K562 (cell line): ENCODE data around the gene NME7. TPM values are rescaled to one million over a fixed set of nuclear protein-coding genes. Genes with fewer than 3 reads are reported as not detected.

Source experiments
- ATAC-seq: fragments of 200-7000 bp; cut with Tn5 transposase; 3 replicates; pipeline ENCODE4 v1.9.1; 2020; ENCODE audit warnings: moderate library complexity
- BruUV-seq: library from RNA; stranded (reverse); fragments of 400-500 nt; replicated peaks from 2 replicates; lab custom pipeline; 2021; lab: Mats Ljungman, UMichigan
- CTCF ChIA-PET: fragments of 300-600 bp; formaldehyde crosslinking; extraction: SDS; loops from one replicate; lab custom pipeline; 2021; ENCODE audit warnings: low intra/inter-chr PET ratio; lab: Yijun Ruan, JAX
- POLR2A ChIA-PET: fragments of 300-600, 350-650 bp; sonication (Branson Sonifier 250); formaldehyde crosslinking; extraction: SDS; loops from one replicate; lab custom pipeline; 2021; ENCODE audit warnings: antibody characterized with exemption, inconsistent platforms; lab: Yijun Ruan, JAX
- DNase-seq, 4 experiments: peaks; one replicate each; pipeline versions ENCODE4 v3.0.0 to v3.0.0-alpha.2; 2011 to 2018; ENCODE audit warnings: low spot score in 3 of 4, mixed read lengths in 3 of 4; ENCODE audit errors: extremely low read depth in 1 of 4
- FAIRE-seq: peaks from 2 replicates; lab custom pipeline; 2011; peaks lifted over from hg19 to GRCh38; lab: Jason Lieb, UNC
- H2AFZ ChIP-seq: 2 replicates; pipeline ENCODE4 v1.6.0; 2011; ENCODE audit warnings: low read depth, low read length, control low read depth, inconsistent platforms
- H3K27ac ChIP-seq: fragments of 200-600 bp; 3 replicates; pipeline ENCODE4 v1.8.0; 2011; ENCODE audit warnings: low read depth, mild to moderate bottlenecking, control low read depth, inconsistent platforms, low read length, moderate library complexity, mixed read lengths; ENCODE audit errors: extremely low read depth
- H3K27me3 ChIP-seq, 2 experiments: fragments of 300-600 bp in 1 of 2; 2 replicates in 1 of 2; 3 replicates in 1 of 2; pipeline versions ENCODE4 v1.6.0 to v1.8.0; 2011; ENCODE audit warnings: inconsistent platforms in 2 of 2, low read length in 2 of 2, mild to moderate bottlenecking in 1 of 2, mixed read lengths in 1 of 2, moderate library complexity in 1 of 2; ENCODE audit not compliant: control insufficient read depth in 2 of 2, insufficient read depth in 2 of 2
- H3K36me3 ChIP-seq: fragments of 300-600 bp; 3 replicates; pipeline ENCODE4 v1.8.0; 2011; ENCODE audit warnings: mild to moderate bottlenecking, low read length, inconsistent platforms; ENCODE audit not compliant: control insufficient read depth, insufficient read depth
- H3K4me1 ChIP-seq, 2 experiments: fragments of 200-600 bp in 1 of 2; replicated peaks in 1 of 2; 2 replicates in 1 of 2; 3 replicates in 1 of 2; pipeline versions ENCODE4 v1.5.1 to v1.8.0; 2011; ENCODE audit warnings: inconsistent platforms in 2 of 2, low read length in 2 of 2, mild to moderate bottlenecking in 1 of 2, mixed read lengths in 1 of 2, moderate library complexity in 1 of 2; ENCODE audit not compliant: control insufficient read depth in 2 of 2, insufficient read depth in 2 of 2
- H3K4me2 ChIP-seq: 2 replicates; pipeline ENCODE4 v1.6.1; 2011; ENCODE audit warnings: low read length, control low read depth, inconsistent platforms, mixed read lengths; ENCODE audit not compliant: insufficient read depth
- H3K4me3 ChIP-seq: fragments of 200-600 bp; sonication (generic), shearing (Covaris generic); 2 replicates; pipeline ENCODE4 v1.5.1; 2016; ENCODE audit warnings: control low read depth, inconsistent platforms
- H3K79me2 ChIP-seq: fragments of 200-600 bp; 3 replicates; pipeline ENCODE4 v1.8.0; 2011; ENCODE audit warnings: low read length, inconsistent platforms; ENCODE audit not compliant: control insufficient read depth, insufficient read depth
- H3K9ac ChIP-seq, 2 experiments: 2 replicates each; pipeline versions ENCODE4 v1.6.0 to v1.6.1; 2011; ENCODE audit warnings: low read depth in 2 of 2, low read length in 2 of 2, control low read depth in 1 of 2, inconsistent platforms in 1 of 2, mild to moderate bottlenecking in 1 of 2, mixed read lengths in 1 of 2; ENCODE audit not compliant: insufficient read depth in 1 of 2
- H3K9me1 ChIP-seq: one replicate; pipeline ENCODE4 v1.6.0; 2011; ENCODE audit warnings: inconsistent platforms, mild to moderate bottlenecking, low read length, moderate library complexity; ENCODE audit not compliant: control insufficient read depth, insufficient read depth
- H3K9me3 ChIP-seq: replicated peaks from 2 replicates; pipeline ENCODE4 v1.5.1; 2011; ENCODE audit warnings: low read depth, low read length, inconsistent platforms; ENCODE audit not compliant: control insufficient read depth, insufficient read depth
- H4K20me1 ChIP-seq: replicated peaks from 2 replicates; pipeline ENCODE4 v1.6.1; 2011; ENCODE audit warnings: low read length, inconsistent platforms, mixed read lengths; ENCODE audit not compliant: control insufficient read depth, insufficient read depth
- ARID3A ChIP-seq: IDR thresholded peaks from 2 replicates; pipeline ENCODE4 v1.6.1; 2012; ENCODE audit warnings: low read depth, low read length, improper control_type of control experiment, borderline replicate concordance
- ATF2 ChIP-seq: sonication (generic); formaldehyde crosslinking; IDR thresholded peaks from 2 replicates; pipeline ENCODE4 v1.8.1; 2022; ENCODE audit warnings: missing genetic modification reagents
- E2F5 ChIP-seq: sonication (generic); formaldehyde crosslinking; IDR thresholded peaks from 2 replicates; pipeline ENCODE4 v1.8.0; 2022; ENCODE audit warnings: mild to moderate bottlenecking, missing genetic modification reagents
- KLF6 ChIP-seq: fragments of 250-450 bp; sonication (Bioruptor Pico); IDR thresholded peaks from 2 replicates; pipeline ENCODE4 v1.4.0; 2020; ENCODE audit warnings: mild to moderate bottlenecking, moderate library complexity, borderline replicate concordance
- MAFG ChIP-seq: fragments of 450-650 bp; conservative IDR thresholded peaks from 2 replicates; pipeline ENCODE4 v1.6.1; 2016; ENCODE audit warnings: missing genetic modification characterization, missing compliant biosample characterization
- PHF8 ChIP-seq: fragments of 200-600 bp; sonication (generic); IDR thresholded peaks from 2 replicates; pipeline ENCODE4 v1.6.1; 2012; ENCODE audit warnings: mixed run types, mild to moderate bottlenecking, inconsistent platforms, low read length, moderate library complexity, borderline replicate concordance
- ZBTB2 ChIP-seq: fragments of 450-650 bp; IDR thresholded peaks from 2 replicates; pipeline ENCODE4 v1.6.1; 2016; ENCODE audit warnings: antibody characterized with exemption
- WGBS: fragments of 100-300 bp; shearing (Covaris generic); methylation state at CpG from one replicate; pipeline ENCODE4 v1.1.6; 2016; ENCODE audit warnings: low coverage, mixed read lengths; ENCODE audit not compliant: insufficient coverage; ENCODE audit errors: missing lambda C conversion rate; 5-methylcytosine and 5-hydroxymethylcytosine counted together
- in situ Hi-C: fragments of 300-500 bp; cut with MboI; formaldehyde crosslinking; loops from 4 replicates; pipeline ENCODE4 v1.15.0; 2018; ENCODE audit warnings: inconsistent platforms, mixed read lengths
- intact Hi-C: fragments of 100-400 bp; cut with micrococcal nuclease; formaldehyde crosslinking; loops from 2 replicates; pipeline ENCODE4 v1.14.2; 2022
- polyA plus RNA-seq, 8 experiments: library from polyadenylated mRNA; depleted of rRNA in 4 of 8; stranded (reverse) in 5 of 8; unstranded in 3 of 8; fragments of >200 nt; fragmentation: Nextera tagmentation in 2 of 8; fragmentation: Illumina TruSeq in 1 of 8; extraction: Ambion mirVana in 2 of 8; extraction: Trizol in 1 of 8; gene quantifications; 2 replicates each; pipeline versions ENCODE4 v1.2.1 to v1.2.3, GENCODE V29; 2011 to 2014; ENCODE audit warnings: inconsistent platforms in 1 of 8, missing spikeins in 1 of 8
- total RNA-seq, 7 experiments: library from RNA; depleted of rRNA in 6 of 7; stranded (reverse); fragments of >200 nt in 6 of 7; fragmentation: Illumina TruSeq in 2 of 7; extraction: Trizol in 2 of 7; gene quantifications; 2 replicates each; pipeline versions ENCODE4 v1.2.1 to v1.2.3, GENCODE V29; 2011 to 2021; ENCODE audit warnings: low replicate concordance in 1 of 7

Gene NME7
- total and polyA plus RNA-seq, 9 of the 15 experiments (the other 6 are each of a cell fraction or from before 2014, with no cell fraction given): 7.9 to 43.2 (median 23.9) TPM

- DNase-seq (no peak), FAIRE-seq (no peak), ATAC-seq (no peak)
- ChIA-PET CTCF (no interaction called here), POLR2A (interaction anchor here (0.7 to 1.0 kb wide), 2 partner anchors 12 to 16 kb away, joined by 3 read pairs; no protein-coding TSS in a partner anchor)
- no peak overlapping the region for H3K9ac ChIP-seq
- no peak for TF ChIP-seq ZBTB2
- no peak for TF ChIP-seq MAFG (tag)
- TF ChIP-seq KLF6 (CRISPR knock-in tag): no peak
- no peak for TF ChIP-seq ARID3A
- no peak for TF ChIP-seq E2F5 (CRISPR knock-in tag)
- no peak for TF ChIP-seq PHF8
- no peak for TF ChIP-seq ATF2
- H3K4me3 ChIP-seq: no peak overlapping the region
- no peaks in the 10 kb centered on the region for H3K36me3 ChIP-seq
- H3K4me1 ChIP-seq: no peaks in the 10 kb centered on the region
- no peaks in the 10 kb centered on the region for H3K79me2 ChIP-seq
- intact Hi-C loops (no loop called here), in situ Hi-C loops (no loop called here)
- BruUV-seq: no TSS peak
- H3K9me1 ChIP-seq: no peaks in the 10 kb centered on the region
- WGBS: 40% methylated on average over 3 of the region's 3 CpGs
- H3K4me2 ChIP-seq: no peak overlapping the region
- H4K20me1 ChIP-seq: no peaks in the 10 kb centered on the region
- H3K27ac ChIP-seq: no peak overlapping the region
- no peak overlapping the region for H2AFZ ChIP-seq
- no peaks in the 10 kb centered on the region for H3K27me3 ChIP-seq
- no peaks in the 10 kb centered on the region for H3K9me3 ChIP-seq
Observed at GRCh38 chr1:169217636-169218035, 150.0 kb downstream of the NME7 start.
